GM06990 (cell line): ENCODE results near the gene CLEC9A.

Experiments
- DNase-seq: peaks from one replicate; pipeline ENCODE4 v3.0.0-alpha.2; 2011; ENCODE audit not compliant: insufficient read length; ENCODE audit errors: extremely low read depth
- H3K27me3 ChIP-seq: replicated peaks from 2 replicates; pipeline ENCODE4 v1.6.0; 2011; ENCODE audit warnings: low read length; ENCODE audit not compliant: control insufficient read depth, insufficient read depth
- H3K36me3 ChIP-seq: 2 replicates; pipeline ENCODE4 v1.5.1; 2011; ENCODE audit warnings: low read length; ENCODE audit not compliant: control insufficient read depth, insufficient read depth
- H3K4me3 ChIP-seq: replicated peaks from 2 replicates; pipeline ENCODE4 v1.5.1; 2011; ENCODE audit warnings: low read depth, mild to moderate bottlenecking, control low read depth, low read length
- TF ChIP-seq, protein P1 (sequence below): IDR thresholded peaks from 2 replicates; pipeline ENCODE4 v1.5.1; 2011; ENCODE audit warnings: low read length, control low read depth, mild to moderate bottlenecking, inconsistent platforms; ENCODE audit not compliant: insufficient read depth, poor library complexity, severe bottlenecking

The CLEC9A gene

GRCh38 chr12:10065241-10065640 lies 34.8 kb downstream of the CLEC9A start:
- DNase-seq: no peak
- no peak overlapping the region for H3K4me3 ChIP-seq

GRCh38 chr12:10067264-10067663 lies 36.8 kb downstream of the CLEC9A start:
- Histone ChIP-seq H3K4me3 (no peak overlapping the region), H3K36me3 (no peaks in the 10 kb centered on the region), H3K27me3 (no peaks in the 10 kb centered on the region)
- DNase-seq: no peak
- TF ChIP-seq, protein P1, sequence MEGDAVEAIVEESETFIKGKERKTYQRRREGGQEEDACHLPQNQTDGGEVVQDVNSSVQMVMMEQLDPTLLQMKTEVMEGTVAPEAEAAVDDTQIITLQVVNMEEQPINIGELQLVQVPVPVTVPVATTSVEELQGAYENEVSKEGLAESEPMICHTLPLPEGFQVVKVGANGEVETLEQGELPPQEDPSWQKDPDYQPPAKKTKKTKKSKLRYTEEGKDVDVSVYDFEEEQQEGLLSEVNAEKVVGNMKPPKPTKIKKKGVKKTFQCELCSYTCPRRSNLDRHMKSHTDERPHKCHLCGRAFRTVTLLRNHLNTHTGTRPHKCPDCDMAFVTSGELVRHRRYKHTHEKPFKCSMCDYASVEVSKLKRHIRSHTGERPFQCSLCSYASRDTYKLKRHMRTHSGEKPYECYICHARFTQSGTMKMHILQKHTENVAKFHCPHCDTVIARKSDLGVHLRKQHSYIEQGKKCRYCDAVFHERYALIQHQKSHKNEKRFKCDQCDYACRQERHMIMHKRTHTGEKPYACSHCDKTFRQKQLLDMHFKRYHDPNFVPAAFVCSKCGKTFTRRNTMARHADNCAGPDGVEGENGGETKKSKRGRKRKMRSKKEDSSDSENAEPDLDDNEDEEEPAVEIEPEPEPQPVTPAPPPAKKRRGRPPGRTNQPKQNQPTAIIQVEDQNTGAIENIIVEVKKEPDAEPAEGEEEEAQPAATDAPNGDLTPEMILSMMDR: no peak

More at GRCh38 chr12:10065241-10065640, 34.8 kb downstream of the CLEC9A start:
- TF ChIP-seq, protein P1: no peak
- no peaks in the 10 kb centered on the region for H3K36me3 ChIP-seq
- no peaks in the 10 kb centered on the region for H3K27me3 ChIP-seq

DNA sequence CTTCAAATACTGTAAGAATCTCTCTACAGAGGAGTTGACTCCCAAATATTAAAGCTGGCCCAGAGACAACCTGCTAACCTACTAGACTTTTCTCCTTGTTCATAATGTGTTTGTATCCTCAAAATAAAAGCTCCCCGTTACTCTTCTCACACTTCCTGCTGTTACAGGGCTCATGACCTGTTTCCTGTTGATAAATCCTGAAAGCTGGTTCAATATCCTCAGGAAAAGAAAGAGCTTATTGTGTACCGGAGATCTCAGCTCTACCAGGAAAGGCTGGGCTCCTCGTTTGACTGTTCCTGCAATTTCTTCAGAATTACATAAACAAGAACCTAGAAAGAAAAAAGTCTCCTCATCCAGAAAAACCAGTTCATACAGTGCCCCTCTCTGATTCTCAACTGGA lies 37.5 kb downstream of the CLEC9A start:
- no peak for DNase-seq
- Histone ChIP-seq H3K36me3 (no peaks in the 10 kb centered on the region), H3K27me3 (no peaks in the 10 kb centered on the region), H3K4me3 (no peak overlapping the region)
- TF ChIP-seq, protein P1: no peak

GRCh38 chr12:10068644-10069043 lies 38.2 kb downstream of the CLEC9A start:
- TF ChIP-seq, protein P1: no peak
- Histone ChIP-seq H3K36me3 (no peaks in the 10 kb centered on the region), H3K4me3 (no peak overlapping the region), H3K27me3 (no peaks in the 10 kb centered on the region)
- DNase-seq: no peak

DNA sequence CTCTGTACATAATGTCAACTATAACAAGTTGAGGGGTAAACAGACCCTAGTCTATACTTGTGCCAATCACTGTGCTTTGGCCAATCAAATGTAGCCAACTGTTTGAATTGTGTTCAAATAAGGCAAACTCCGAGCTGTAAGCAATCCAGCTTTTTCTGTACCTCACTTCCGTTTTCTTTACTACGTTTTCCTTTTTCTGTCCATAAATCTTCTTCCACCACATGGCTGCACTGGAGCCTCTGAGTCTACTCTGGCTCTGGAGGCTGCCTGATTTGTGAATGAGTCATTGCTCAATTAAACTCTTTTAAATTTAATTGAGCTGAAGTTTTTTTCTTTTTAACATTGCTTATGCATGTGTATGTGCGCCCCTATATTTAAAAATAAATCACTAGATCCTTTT lies 38.6 kb downstream of the CLEC9A start:
- DNase-seq: no peak
- TF ChIP-seq, protein P1: no peak
- Histone ChIP-seq H3K36me3 (no peaks in the 10 kb centered on the region), H3K27me3 (no peaks in the 10 kb centered on the region), H3K4me3 (no peak overlapping the region)

DNA sequence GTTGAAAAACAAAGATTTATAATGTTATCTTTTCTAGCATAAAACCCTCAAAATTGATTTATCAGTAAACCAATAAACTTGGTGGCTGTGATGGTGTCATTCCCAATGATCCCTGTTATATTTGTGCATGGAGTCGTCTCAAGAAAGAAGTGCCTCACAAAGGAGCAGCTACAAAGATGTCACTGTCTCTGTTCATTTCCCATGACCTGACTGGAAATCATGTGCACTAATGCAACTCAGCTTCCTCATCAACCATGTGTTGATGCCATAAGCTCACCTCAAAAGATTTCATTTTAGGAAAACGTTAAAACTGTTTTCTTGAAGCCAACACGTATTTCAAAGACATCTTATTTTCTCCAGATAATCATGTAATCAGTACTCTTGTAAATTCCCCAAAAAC lies 39.5 kb downstream of the CLEC9A start:
- no peak for DNase-seq
- TF ChIP-seq, protein P1: no peak
- Histone ChIP-seq H3K36me3 (no peaks in the 10 kb centered on the region), H3K27me3 (no peaks in the 10 kb centered on the region), H3K4me3 (no peak overlapping the region)
